H9 (cell line): ENCODE results near the gene SPRYD3. TPM values are rescaled to one million over a fixed set of nuclear protein-coding genes. Genes with fewer than 3 reads are reported as not detected.
A peak's percentile ranks its signal among the peaks of the same experiment; 100 is the strongest.

Source experiments
- DNase-seq: peaks from one replicate; pipeline ENCODE4 v3.0.0-alpha.2; 2017
- H2AFZ ChIP-seq: one replicate; pipeline ENCODE4 v1.6.1; 2013; ENCODE audit warnings: mild to moderate bottlenecking, low read length, control low read depth, moderate library complexity
- H2AK5ac ChIP-seq: 2 replicates; pipeline ENCODE4 v1.6.1; 2013; ENCODE audit warnings: low read length, control low read depth, mixed read lengths; ENCODE audit not compliant: insufficient read length
- H2BK120ac ChIP-seq: one replicate; pipeline ENCODE4 v1.6.1; 2013; ENCODE audit warnings: low read depth, mild to moderate bottlenecking, low read length, control low read depth, inconsistent platforms; ENCODE audit not compliant: poor library complexity, severe bottlenecking
- H2BK12ac ChIP-seq: 2 replicates; pipeline ENCODE4 v1.6.1; 2013; ENCODE audit warnings: low read length, control low read depth, mixed read lengths, low read depth; ENCODE audit not compliant: insufficient read length
- H2BK15ac ChIP-seq: 2 replicates; pipeline ENCODE4 v1.6.1; 2013; ENCODE audit warnings: low read depth, low read length, control low read depth
- H2BK20ac ChIP-seq: one replicate; pipeline ENCODE4 v1.6.1; 2013; ENCODE audit warnings: low read depth, mild to moderate bottlenecking, low read length, control low read depth, inconsistent platforms; ENCODE audit not compliant: poor library complexity, severe bottlenecking
- H2BK5ac ChIP-seq: 2 replicates; pipeline ENCODE4 v1.6.1; 2013; ENCODE audit warnings: low read length, control low read depth, mixed read lengths; ENCODE audit not compliant: insufficient read length
- H3K14ac ChIP-seq: 2 replicates; pipeline ENCODE4 v1.6.1; 2013; ENCODE audit warnings: low read length, control low read depth; ENCODE audit not compliant: insufficient read depth
- H3K18ac ChIP-seq: 2 replicates; pipeline ENCODE4 v1.6.1; 2013; ENCODE audit warnings: low read depth, mild to moderate bottlenecking, mixed read lengths, low read length, control low read depth; ENCODE audit not compliant: insufficient read length
- H3K23ac ChIP-seq: 2 replicates; pipeline ENCODE4 v1.6.1; 2013; ENCODE audit warnings: low read length, control low read depth, mixed read lengths, low read depth; ENCODE audit not compliant: insufficient read length
- H3K23me2 ChIP-seq: 2 replicates; pipeline ENCODE4 v1.6.1; 2013; ENCODE audit warnings: low read depth, mild to moderate bottlenecking, mixed read lengths, low read length, control low read depth; ENCODE audit not compliant: insufficient read length, poor library complexity, severe bottlenecking
- H3K27ac ChIP-seq: 2 replicates; pipeline ENCODE4 v1.5.1; 2013; ENCODE audit warnings: low read length, control low read depth, mixed read lengths, low read depth; ENCODE audit not compliant: insufficient read length
- H3K27me3 ChIP-seq: 2 replicates; pipeline ENCODE4 v1.6.1; 2013; ENCODE audit warnings: low read length, control low read depth, inconsistent platforms; ENCODE audit not compliant: insufficient read depth
- H3K4ac ChIP-seq: 2 replicates; pipeline ENCODE4 v1.6.1; 2013; ENCODE audit warnings: low read depth, mild to moderate bottlenecking, control low read depth, inconsistent platforms, low read length, moderate library complexity
- H3K4me1 ChIP-seq: 2 replicates; pipeline ENCODE4 v1.6.1; 2013; ENCODE audit warnings: low read length, control low read depth, inconsistent platforms; ENCODE audit not compliant: insufficient read depth
- H3K4me2 ChIP-seq: 2 replicates; pipeline ENCODE4 v1.6.1; 2013; ENCODE audit warnings: low read length, control low read depth, mixed read lengths; ENCODE audit not compliant: insufficient read length, insufficient read depth
- H3K56ac ChIP-seq: 2 replicates; pipeline ENCODE4 v1.6.1; 2013; ENCODE audit warnings: low read depth, mild to moderate bottlenecking, mixed read lengths, low read length, control low read depth; ENCODE audit not compliant: insufficient read length
- H3K79me1 ChIP-seq: 2 replicates; pipeline ENCODE4 v1.6.1; 2013; ENCODE audit warnings: low read depth, mild to moderate bottlenecking, moderate library complexity, low read length, control low read depth, inconsistent platforms; ENCODE audit not compliant: insufficient read depth, poor library complexity, severe bottlenecking
- H3K79me2 ChIP-seq: 2 replicates; pipeline ENCODE4 v1.6.1; 2013; ENCODE audit warnings: low read length, control low read depth, inconsistent platforms; ENCODE audit not compliant: insufficient read depth
- H3K9ac ChIP-seq: 2 replicates; pipeline ENCODE4 v1.6.1; 2013; ENCODE audit warnings: low read length, control low read depth, mixed read lengths; ENCODE audit not compliant: insufficient read length; ENCODE audit errors: extremely low read depth
- H3K9me3 ChIP-seq: one replicate; pipeline ENCODE4 v1.6.1; 2013; ENCODE audit warnings: low read depth, low read length, inconsistent platforms; ENCODE audit not compliant: control insufficient read depth
- H3T11ph ChIP-seq: one replicate; pipeline ENCODE4 v1.6.1; 2013; ENCODE audit warnings: mild to moderate bottlenecking, low read length, control low read depth, inconsistent platforms
- H4K20me1 ChIP-seq: one replicate; pipeline ENCODE4 v1.6.1; 2013; ENCODE audit not compliant: control insufficient read depth, insufficient read length, insufficient read depth
- H4K5ac ChIP-seq: 2 replicates; pipeline ENCODE4 v1.6.1; 2013; ENCODE audit warnings: low read depth, mild to moderate bottlenecking, mixed read lengths, low read length, control low read depth; ENCODE audit not compliant: insufficient read length
- H4K8ac ChIP-seq: replicated peaks from 2 replicates; pipeline ENCODE4 v1.6.1; 2013; ENCODE audit warnings: low read length, control low read depth, mixed read lengths, low read depth; ENCODE audit not compliant: insufficient read length
- H4K91ac ChIP-seq: 2 replicates; pipeline ENCODE4 v1.6.1; 2013; ENCODE audit warnings: low read depth, mild to moderate bottlenecking, moderate library complexity, mixed read lengths, low read length, control low read depth; ENCODE audit not compliant: insufficient read length
- H3K27ac Mint-ChIP-seq, 3 experiments: 2 replicates in 2 of 3; 3 replicates in 1 of 3; pipeline ENCODE4 v1.8.0; 2020 to 2021; ENCODE audit warnings: mixed read lengths in 3 of 3, mild to moderate bottlenecking in 1 of 3, moderate library complexity in 1 of 3
- H3K27me3 Mint-ChIP-seq: 2 replicates; pipeline ENCODE4 v1.8.0; 2021; ENCODE audit warnings: low read depth, mild to moderate bottlenecking, moderate library complexity, mixed read lengths
- H3K36me3 Mint-ChIP-seq, 3 experiments: 2 replicates in 2 of 3; 3 replicates in 1 of 3; pipeline ENCODE4 v1.8.0; 2020 to 2021; ENCODE audit warnings: low read depth in 3 of 3, mixed read lengths in 3 of 3; ENCODE audit not compliant: insufficient read depth in 1 of 3
- H3K4me1 Mint-ChIP-seq, 2 experiments: 2 replicates each; pipeline ENCODE4 v1.8.0; 2020; ENCODE audit warnings: mixed read lengths in 2 of 2
- H3K4me3 Mint-ChIP-seq, 2 experiments: 2 replicates in 1 of 2; 3 replicates in 1 of 2; pipeline ENCODE4 v1.8.0; 2020 to 2021; ENCODE audit warnings: mild to moderate bottlenecking in 2 of 2, mixed read lengths in 2 of 2, moderate library complexity in 1 of 2
- H3K9me3 Mint-ChIP-seq, 2 experiments: 2 replicates in 1 of 2; 3 replicates in 1 of 2; pipeline ENCODE4 v1.8.0; 2020; ENCODE audit warnings: mild to moderate bottlenecking in 2 of 2, mixed read lengths in 2 of 2, moderate library complexity in 1 of 2
- CTCF ChIP-seq: fragments of 200-600 bp; sonication (generic); conservative IDR thresholded peaks from 3 replicates; pipeline ENCODE4 v1.8.0; 2021; ENCODE audit warnings: antibody characterized with exemption, mild to moderate bottlenecking
- WGBS: extraction: QIAGEN DNeasy Blood & Tissue Kit; methylation state at CpG from one replicate; pipeline ENCODE4 v1.1.7; 2013; ENCODE audit warnings: missing lambda C conversion rate, low lambda C conversion rate, mixed read lengths; ENCODE audit not compliant: insufficient read length; ENCODE audit errors: extremely low coverage; 5-methylcytosine and 5-hydroxymethylcytosine counted together
- total RNA-seq: library from RNA; stranded (reverse); gene quantifications from 2 replicates; pipeline ENCODE4 v1.2.1, GENCODE V29; 2021

The SPRYD3 gene
- total RNA-seq, 1 experiment from 2014 or later = 6.5 TPM

- no CpG with 5 or more reads among the region's 94 CpGs for WGBS
- Histone ChIP-seq H2BK20ac (no peak overlapping the region), H4K5ac (no peak overlapping the region), H3K4me2 (peak overlapping the region; percentile 74), H3K27me3 (peaks cover 5% of the 10 kb centered on the region; the same call in 1 of the 2 replicates), H3K27ac (no peak overlapping the region), H4K20me1 (no peaks in the 10 kb centered on the region), H2AFZ (no peak overlapping the region), H3K4me1 (peaks cover 31% of the 10 kb centered on the region; the same call in 1 of the 2 replicates), H2BK5ac (no peak overlapping the region), H3K23me2 (peaks cover 15% of the 10 kb centered on the region), H3K18ac (no peak overlapping the region), H2BK12ac (no peak overlapping the region), H3K4ac (no peak overlapping the region), H3K9me3 (no peaks in the 10 kb centered on the region), H3K79me1 (no peaks in the 10 kb centered on the region), H3K23ac (no peak overlapping the region), H3K56ac (no peak overlapping the region), H2BK15ac (no peak overlapping the region), H3K79me2 (no peaks in the 10 kb centered on the region; the same call in 1 of the 2 replicates), H4K91ac (no peak overlapping the region), H4K8ac (no peak overlapping the region), H2AK5ac (no peak overlapping the region), H2BK120ac (no peak overlapping the region), H3K9ac (no peak overlapping the region), H3K14ac (no peak overlapping the region), H3T11ph (no peak overlapping the region)
- peaks cover 40% of the 10 kb centered on the region for H3K27me3 Mint-ChIP-seq
- peak; percentile 85 for DNase-seq
- peaks cover 7 to 8% (median 8%) of the 10 kb centered on the region in 3 experiments; a peak in 6 of 7 replicates for H3K36me3 Mint-ChIP-seq
- TF ChIP-seq CTCF = no peak; the same call in 2 of the 3 replicates
- peak overlapping the region; percentile 53 to 75 for H3K4me3 Mint-ChIP-seq
- no peak overlapping the region for H3K27ac Mint-ChIP-seq
- H3K4me1 Mint-ChIP-seq = peaks cover 71 to 81% of the 10 kb centered on the region in 2 experiments
- H3K9me3 Mint-ChIP-seq = no peaks in the 10 kb centered on the region; a peak in 1 of 5 replicates
These were observed 31.8 kb downstream of the SPRYD3 start for GRCh38 chr12:53047221-53048032.
